Stomach (tissue), 9 donors: ENCODE measurements around the gene NRCAM. TPM values are rescaled to one million over a fixed set of nuclear protein-coding genes. Genes with fewer than 3 reads are reported as not detected.

Experiments
- DNase-seq, 2 donors: peaks; one replicate each; pipeline versions ENCODE4 v3.0.0 to v3.0.0-alpha.2; 2013 to 2019
- H3K27ac ChIP-seq, 5 donors: fragments of 200-600 bp in 4 of 5; sonication (generic) in 4 of 5; one replicate each; pipeline ENCODE4 v1.5.1; 2013 to 2019; ENCODE audit warnings: mild to moderate bottlenecking in 1 of 5, moderate library complexity in 1 of 5
- H3K27me3 ChIP-seq, 3 donors: fragments of 200-600 bp; sonication (generic); one replicate each; pipeline ENCODE4 v1.5.1; 2017 to 2019; ENCODE audit warnings: mixed run types in 1 of 3
- H3K36me3 ChIP-seq, 4 donors: fragments of 200-600 bp; sonication (generic); 1 replicate in 3 of 4; 2 replicates in 1 of 4; pipeline ENCODE4 v1.5.1; 2016 to 2019
- H3K4me1 ChIP-seq, 4 donors: fragments of 200-600 bp; sonication (generic); one replicate each; pipeline ENCODE4 v1.5.1; 2016 to 2019
- H3K4me3 ChIP-seq, 4 donors: fragments of 200-600 bp; sonication (generic) in 3 of 4; one replicate each; pipeline ENCODE4 v1.5.1; 2016 to 2019; ENCODE audit warnings: mild to moderate bottlenecking in 1 of 4
- H3K9me3 ChIP-seq, 4 donors: fragments of 200-600 bp; sonication (generic); one replicate each; pipeline ENCODE4 v1.5.1; 2016 to 2019
- EP300 ChIP-seq: sonication (generic); formaldehyde crosslinking; IDR thresholded peaks from one replicate; pipeline ENCODE4 v1.6.1; 2017; ENCODE audit warnings: antibody characterized with exemption
- POLR2A ChIP-seq, 4 donors: fragments of 450-650 bp; IDR thresholded peaks; one replicate each; pipeline ENCODE4 v1.6.1; 2016; ENCODE audit warnings: antibody characterized with exemption in 4 of 4, control low read depth in 2 of 4, mild to moderate bottlenecking in 1 of 4, moderate library complexity in 1 of 4
- POLR2AphosphoS5 ChIP-seq, 3 donors: sonication (generic); formaldehyde crosslinking; IDR thresholded peaks; one replicate each; pipeline ENCODE4 v1.6.1; 2016; ENCODE audit warnings: antibody characterized with exemption in 3 of 3
- WGBS, 5 donors: extraction: QIAGEN DNeasy Blood & Tissue Kit in 3 of 5; methylation state at CpG; one replicate each; pipeline versions ENCODE4 v1.1.5 to v1.1.7; 2013 to 2018; 5-methylcytosine and 5-hydroxymethylcytosine counted together
- intact Hi-C: fragments of 100-400 bp; cut with DNase I; formaldehyde crosslinking; loops from one replicate; pipeline ENCODE4 v1.15.1; 2023; ENCODE audit warnings: low total_unique reads
- polyA plus RNA-seq, 3 donors: library from polyadenylated mRNA; stranded (reverse); fragments of 200-250 nt; gene quantifications; one replicate each; pipeline ENCODE4 v1.2.3, GENCODE V29; 2013
- total RNA-seq, 5 donors: library from RNA; depleted of rRNA; stranded (reverse); fragments of >200 nt; gene quantifications; one replicate each; pipeline versions ENCODE4 v1.1.0 to v1.2.3, GENCODE V29; 2014 to 2016
- TF ChIP-seq, protein P1 (sequence below), 7 experiments: fragments of 450-650 bp in 4 of 7; fragments of 200-600 bp in 3 of 7; sonication (generic) in 3 of 7; IDR thresholded peaks; one replicate each; pipeline ENCODE4 v1.5.1; 2016 to 2019; ENCODE audit warnings: antibody characterized with exemption in 7 of 7, control low read depth in 2 of 7, mild to moderate bottlenecking in 1 of 7
- donor health status: healthy with polysubstance abuse.
- donor health status: Bipolar disorder and iron deficiency.
- donor health status: healthy.

Gene NRCAM
- total and polyA plus RNA-seq, 8 donors: 1.2 to 9.4 (median 2.3) TPM

DNA sequence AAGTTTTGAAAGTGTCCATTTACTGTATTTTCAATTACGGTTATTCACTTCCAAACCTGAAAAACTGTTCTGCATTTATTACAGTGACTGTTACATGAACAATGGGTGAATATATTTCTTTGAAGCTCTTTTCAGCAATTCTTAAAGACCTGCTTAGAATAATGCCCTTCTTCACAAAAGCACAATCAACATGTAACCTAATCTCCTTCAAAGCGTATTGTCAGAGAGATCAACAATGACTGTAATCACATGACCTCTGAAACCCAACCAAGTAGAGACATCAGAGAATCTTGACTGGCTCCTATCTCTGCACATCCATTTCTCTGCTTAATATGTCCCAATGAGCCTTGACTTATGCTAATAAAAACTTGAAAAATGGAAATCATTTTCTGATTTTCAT lies 126.7 kb downstream of the NRCAM start:
- H3K4me1 ChIP-seq: peaks cover 0 to 10% (median 2%) of the 10 kb centered on the region in 4 donors
- no peaks in the 10 kb centered on the region for H3K9me3 ChIP-seq
- H3K27ac ChIP-seq: no peak overlapping the region
- DNase-seq: no peak
- intact Hi-C loops: no loop called here
- no peak overlapping the region for H3K4me3 ChIP-seq
- H3K27me3 ChIP-seq: no peaks in the 10 kb centered on the region
- no peaks in the 10 kb centered on the region for H3K36me3 ChIP-seq
- TF ChIP-seq, protein P1, sequence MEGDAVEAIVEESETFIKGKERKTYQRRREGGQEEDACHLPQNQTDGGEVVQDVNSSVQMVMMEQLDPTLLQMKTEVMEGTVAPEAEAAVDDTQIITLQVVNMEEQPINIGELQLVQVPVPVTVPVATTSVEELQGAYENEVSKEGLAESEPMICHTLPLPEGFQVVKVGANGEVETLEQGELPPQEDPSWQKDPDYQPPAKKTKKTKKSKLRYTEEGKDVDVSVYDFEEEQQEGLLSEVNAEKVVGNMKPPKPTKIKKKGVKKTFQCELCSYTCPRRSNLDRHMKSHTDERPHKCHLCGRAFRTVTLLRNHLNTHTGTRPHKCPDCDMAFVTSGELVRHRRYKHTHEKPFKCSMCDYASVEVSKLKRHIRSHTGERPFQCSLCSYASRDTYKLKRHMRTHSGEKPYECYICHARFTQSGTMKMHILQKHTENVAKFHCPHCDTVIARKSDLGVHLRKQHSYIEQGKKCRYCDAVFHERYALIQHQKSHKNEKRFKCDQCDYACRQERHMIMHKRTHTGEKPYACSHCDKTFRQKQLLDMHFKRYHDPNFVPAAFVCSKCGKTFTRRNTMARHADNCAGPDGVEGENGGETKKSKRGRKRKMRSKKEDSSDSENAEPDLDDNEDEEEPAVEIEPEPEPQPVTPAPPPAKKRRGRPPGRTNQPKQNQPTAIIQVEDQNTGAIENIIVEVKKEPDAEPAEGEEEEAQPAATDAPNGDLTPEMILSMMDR (IDR thresholded peaks at IDR 0.05): no peak
- TF ChIP-seq POLR2AphosphoS5 (IDR thresholded peaks at IDR 0.05) (no peak), EP300 (no peak), POLR2A (IDR thresholded peaks at IDR 0.05) (no peak)
- WGBS, 5 donors: 38 to 67% (median 60%) methylated on average over 2 of the region's 2 CpGs

DNA sequence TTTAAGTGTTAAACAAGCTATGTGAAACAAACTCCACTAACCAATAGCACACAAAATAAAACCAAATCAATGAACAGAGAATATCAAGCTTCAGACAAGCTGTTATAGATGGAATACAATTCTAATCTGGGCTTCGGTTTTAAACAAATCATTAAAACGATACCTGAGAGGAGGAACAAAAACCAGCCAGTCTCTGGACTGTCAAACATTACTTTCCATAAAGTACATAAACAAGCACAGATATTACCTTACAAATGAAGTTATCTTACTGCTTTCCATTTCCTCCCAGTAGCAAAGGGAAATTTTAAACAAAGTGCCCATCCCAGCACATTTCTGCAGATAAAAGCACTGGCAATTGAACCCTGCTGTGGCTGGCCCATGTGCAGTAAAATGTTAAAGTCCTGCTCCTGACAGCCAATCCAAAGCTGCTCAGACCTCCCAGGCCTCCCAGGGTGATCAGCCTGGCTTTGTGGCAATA lies 128.0 kb downstream of the NRCAM start:
- Histone ChIP-seq H3K36me3 (no peaks in the 10 kb centered on the region), H3K27me3 (no peaks in the 10 kb centered on the region), H3K27ac (peak overlapping the region in 2 of 5 donors; percentile 55 to 56), H3K9me3 (no peaks in the 10 kb centered on the region), H3K4me1 (peaks cover 0 to 10% (median 2%) of the 10 kb centered on the region in 4 donors), H3K4me3 (no peak overlapping the region)
- 9 to 30% (median 17%) methylated on average over 2 of the region's 2 CpGs for WGBS, 5 donors
- no peak for DNase-seq
- TF ChIP-seq POLR2AphosphoS5 (IDR thresholded peaks at IDR 0.05) (no peak), EP300 (no peak), POLR2A (IDR thresholded peaks at IDR 0.05) (no peak)
- TF ChIP-seq, protein P1 (IDR thresholded peaks at IDR 0.05): no peak
- intact Hi-C loops: no loop called here

- TF ChIP-seq POLR2AphosphoS5 (IDR thresholded peaks at IDR 0.05) (no peak), POLR2A (IDR thresholded peaks at IDR 0.05) (no peak), EP300 (no peak)
- TF ChIP-seq, protein P1 (IDR thresholded peaks at IDR 0.05): no peak
- intact Hi-C loops: no loop called here
- no peak overlapping the region for H3K27ac ChIP-seq
- no peaks in the 10 kb centered on the region for H3K27me3 ChIP-seq
- H3K4me3 ChIP-seq: no peak overlapping the region
- no peaks in the 10 kb centered on the region for H3K9me3 ChIP-seq
- peaks cover 0 to 10% (median 2%) of the 10 kb centered on the region in 4 donors for H3K4me1 ChIP-seq
- DNase-seq: no peak
- no peaks in the 10 kb centered on the region for H3K36me3 ChIP-seq
Observed at GRCh38 chr7:108327353-108327752, 128.9 kb downstream of the NRCAM start.

- no peak for TF ChIP-seq POLR2AphosphoS5 (IDR thresholded peaks at IDR 0.05)
- no peak for TF ChIP-seq EP300
- TF ChIP-seq POLR2A (IDR thresholded peaks at IDR 0.05): no peak
- TF ChIP-seq, protein P1 (IDR thresholded peaks at IDR 0.05): no peak
- no peak overlapping the region for H3K4me3 ChIP-seq
- H3K4me1 ChIP-seq: peaks cover 0 to 10% (median 2%) of the 10 kb centered on the region in 4 donors
- no peaks in the 10 kb centered on the region for H3K36me3 ChIP-seq
- no peak for DNase-seq
- no peaks in the 10 kb centered on the region for H3K27me3 ChIP-seq
- H3K27ac ChIP-seq: no peak overlapping the region
- intact Hi-C loops: no loop called here
- WGBS, 5 donors: 26 to 50% (median 34%) methylated on average over 2 of the region's 2 CpGs
- H3K9me3 ChIP-seq: no peaks in the 10 kb centered on the region
Observed at GRCh38 chr7:108326938-108327337, 129.3 kb downstream of the NRCAM start.
